ENCODE measurements around the gene LGALS7.

Gene LGALS7

GRCh38 chr19:38813323-38813722, 40.0 kb upstream of the LGALS7 start:
- H3K9ac ChIP-seq (ENCODE audit: low read length) = no peak overlapping the region
- H2AFZ ChIP-seq (ENCODE audit: low read length) = no peak overlapping the region
- no peaks in the 10 kb centered on the region for H3K79me2 ChIP-seq (ENCODE audit: insufficient read depth, low read length)
- H3F3A ChIP-seq (ENCODE audit: insufficient read depth, low read length) = no peaks in the 10 kb centered on the region
- H4K20me1 ChIP-seq (ENCODE audit: insufficient read depth, low read length) = no peaks in the 10 kb centered on the region
- no peaks in the 10 kb centered on the region for H3K9me3 ChIP-seq (ENCODE audit: low read length)
- no peak overlapping the region for H3K4me3 ChIP-seq (ENCODE audit: low read depth, low read length, poor library complexity, severe bottlenecking)
- no peaks in the 10 kb centered on the region for H3K4me1 ChIP-seq (ENCODE audit: insufficient read depth, low read length, severe bottlenecking)
- H3K27me3 ChIP-seq (ENCODE audit: insufficient read depth, low read length) = no peaks in the 10 kb centered on the region
- no peaks in the 10 kb centered on the region for H3K9me2 ChIP-seq (ENCODE audit: low read depth, low read length)
- no peak overlapping the region for H3K4me2 ChIP-seq (ENCODE audit: low read length)
- TF ChIP-seq CTCF (IDR thresholded peaks at IDR 0.05; ENCODE audit: low read length) (no peak), EZH2 (IDR thresholded peaks at IDR 0.05; ENCODE audit: borderline replicate concordance, low read length) (no peak)
- peaks cover 30% of the 10 kb centered on the region for H3K36me3 ChIP-seq (ENCODE audit: insufficient read depth, low read length)
- no peak overlapping the region for H3K27ac ChIP-seq (ENCODE audit: low read depth, low read length, poor library complexity, severe bottlenecking)

- Histone ChIP-seq H3K9ac (ENCODE audit: low read length) (no peak within 1 kb of the TSS), H3F3A (ENCODE audit: insufficient read depth, low read length) (no peaks in the 10 kb centered on the region), H2AFZ (ENCODE audit: low read length) (no peak within 1 kb of the TSS), H4K20me1 (ENCODE audit: insufficient read depth, low read length) (no peaks in the 10 kb centered on the region), H3K79me2 (ENCODE audit: insufficient read depth, low read length) (no peaks in the 10 kb centered on the region), H3K27me3 (ENCODE audit: insufficient read depth, low read length) (no peaks in the 10 kb centered on the region), H3K4me3 (ENCODE audit: low read depth, low read length, poor library complexity, severe bottlenecking) (no peak within 1 kb of the TSS), H3K27ac (ENCODE audit: low read depth, low read length, poor library complexity, severe bottlenecking) (no peak within 1 kb of the TSS), H3K9me2 (ENCODE audit: low read depth, low read length) (no peaks in the 10 kb centered on the region), H3K4me1 (ENCODE audit: insufficient read depth, low read length, severe bottlenecking) (no peaks in the 10 kb centered on the region), H3K9me3 (ENCODE audit: low read length) (no peaks in the 10 kb centered on the region), H3K4me2 (ENCODE audit: low read length) (no peak within 1 kb of the TSS), H3K36me3 (ENCODE audit: insufficient read depth, low read length) (peaks cover 30% of the 10 kb centered on the region)
- TF ChIP-seq EZH2 (IDR thresholded peaks at IDR 0.05; ENCODE audit: borderline replicate concordance, low read length) (no peak), CTCF (IDR thresholded peaks at IDR 0.05; ENCODE audit: low read length) (no peak)
These were observed 39.6 kb upstream of the LGALS7 start, which contains the start of gene LGALS4 for GRCh38 chr19:38812841-38813320. LGALS4 (minus strand) TSS chr19:38812945; CDS start chr19:38812886, 59 bp downstream.

GRCh38 chr19:38812009-38812840, 38.9 kb upstream of the LGALS7 start:
- Histone ChIP-seq H3K9me3 (ENCODE audit: low read length) (no peaks in the 10 kb centered on the region), H3K27me3 (ENCODE audit: insufficient read depth, low read length) (no peaks in the 10 kb centered on the region), H3K9ac (ENCODE audit: low read length) (no peak overlapping the region), H3K36me3 (ENCODE audit: insufficient read depth, low read length) (peaks cover 24% of the 10 kb centered on the region), H3K9me2 (ENCODE audit: low read depth, low read length) (no peaks in the 10 kb centered on the region), H3K4me2 (ENCODE audit: low read length) (no peak overlapping the region), H3K27ac (ENCODE audit: low read depth, low read length, poor library complexity, severe bottlenecking) (no peak overlapping the region), H3K4me3 (ENCODE audit: low read depth, low read length, poor library complexity, severe bottlenecking) (no peak overlapping the region), H2AFZ (ENCODE audit: low read length) (no peak overlapping the region), H4K20me1 (ENCODE audit: insufficient read depth, low read length) (no peaks in the 10 kb centered on the region), H3K79me2 (ENCODE audit: insufficient read depth, low read length) (no peaks in the 10 kb centered on the region), H3F3A (ENCODE audit: insufficient read depth, low read length) (no peaks in the 10 kb centered on the region), H3K4me1 (ENCODE audit: insufficient read depth, low read length, severe bottlenecking) (no peaks in the 10 kb centered on the region)
- TF ChIP-seq EZH2 (IDR thresholded peaks at IDR 0.05; ENCODE audit: borderline replicate concordance, low read length) (no peak), CTCF (IDR thresholded peaks at IDR 0.05; ENCODE audit: low read length) (no peak)

Measured in OCI-LY1 (cell line).